Mucosa of descending colon (tissue), 3 donors: ENCODE measurements around the gene KCNH2. TPM values are rescaled to one million over a fixed set of nuclear protein-coding genes. Genes with fewer than 3 reads are reported as not detected.
"Not testable (repeated sequence)": the region's sequence is repeated elsewhere in the genome, so short reads cannot be mapped to it uniquely, and the experiment has no call there.

Source experiments
- ATAC-seq: fragments of 200-7000 bp; cut with Tn5 transposase; one replicate; pipeline ENCODE4 v1.9.1; 2020; ENCODE audit warnings: mild to moderate bottlenecking, moderate library complexity
- DNase-seq, 3 donors: peaks; one replicate each; pipeline ENCODE4 v3.0.0-alpha.2; 2020
- H3K36me3 ChIP-seq: fragments of 200-600 bp; one replicate; pipeline ENCODE4 v1.8.0; 2021; ENCODE audit warnings: low read depth, mild to moderate bottlenecking
- H3K4me1 ChIP-seq: fragments of 200-600 bp; one replicate; pipeline ENCODE4 v1.8.0; 2021; ENCODE audit warnings: low read depth, mild to moderate bottlenecking
- H3K4me3 ChIP-seq: fragments of 200-600 bp; one replicate; pipeline ENCODE4 v1.8.0; 2021; ENCODE audit warnings: mild to moderate bottlenecking
- H3K9me3 ChIP-seq: fragments of 200-600 bp; one replicate; pipeline ENCODE4 v1.8.0; 2021; ENCODE audit warnings: mild to moderate bottlenecking
- CTCF ChIP-seq: fragments of 200-600 bp; IDR thresholded peaks from one replicate; pipeline ENCODE4 v1.8.0; 2022; ENCODE audit warnings: antibody characterized with exemption, mild to moderate bottlenecking
- intact Hi-C, 2 donors: fragments of 100-400 bp; cut with DNase I in 1 of 2; cut with micrococcal nuclease in 1 of 2; formaldehyde crosslinking; loops; one replicate each; pipeline versions ENCODE4 v1.11.0 to v1.11.1; 2022; cut with DNase I, micrococcal nuclease
- total RNA-seq, 3 donors: library from RNA; stranded (reverse); fragmentation: NEBNext Ultra II Directional in 2 of 3; extraction: Animal tissue kit (Norgen Biotek cat#: 25700) in 2 of 3; gene quantifications; one replicate each; pipeline versions ENCODE4 v1.2.1 to v1.2.4, GENCODE V29; 2021 to 2023
- donor health status: DM: no; HTN: no; CAD: no; lungs with moderate emphysema.
- donor health status: DM: no; HTN: no; CAD: no.
- donor health status: DM: no; HTN: yes; CAD: no.

KCNH2 gene
- total RNA-seq, 3 donors from 2014 or later = 2.9 to 87.1 (median 5.3) TPM

- Histone ChIP-seq H3K4me1 (peaks cover 20% of the 10 kb centered on the region), H3K4me3 (no peak overlapping the region), H3K9me3 (no peaks in the 10 kb centered on the region), H3K36me3 (no peaks in the 10 kb centered on the region)
- intact Hi-C loops = no loop called here
- DNase-seq (peak; percentile 68 to 91 (median 78)), ATAC-seq (peak; percentile 32)
- TF ChIP-seq CTCF = no peak
These were observed 35.8 kb upstream of the KCNH2 start for GRCh38 chr7:151013733-151014497.

GRCh38 chr7:151013356-151013732, 35.2 kb upstream of the KCNH2 start:
- Histone ChIP-seq H3K36me3 (no peaks in the 10 kb centered on the region), H3K9me3 (no peaks in the 10 kb centered on the region), H3K4me1 (peaks cover 15% of the 10 kb centered on the region), H3K4me3 (no peak overlapping the region)
- ATAC-seq (no peak), DNase-seq (no peak)
- no peak for TF ChIP-seq CTCF
- intact Hi-C loops = no loop called here

- TF ChIP-seq CTCF = no peak
- intact Hi-C loops = no loop called here
- Histone ChIP-seq H3K9me3 (no peaks in the 10 kb centered on the region), H3K4me3 (no peak overlapping the region), H3K4me1 (peaks cover 11% of the 10 kb centered on the region), H3K36me3 (no peaks in the 10 kb centered on the region)
- DNase-seq (peak in 1 of 3 donors; percentile 41), ATAC-seq (no peak)
These were observed 34.8 kb upstream of the KCNH2 start for GRCh38 chr7:151012911-151013347.

GRCh38 chr7:151012031-151012692, 34.0 kb upstream of the KCNH2 start:
- peak; percentile 79 for ATAC-seq
- H3K9me3 ChIP-seq = no peaks in the 10 kb centered on the region
- peaks cover 10% of the 10 kb centered on the region for H3K4me1 ChIP-seq
- TF ChIP-seq CTCF = no peak
- peak in 2 of 3 donors; percentile 69 to 76 for DNase-seq
- no peak overlapping the region for H3K4me3 ChIP-seq
- intact Hi-C loops = no loop called here
- no peaks in the 10 kb centered on the region for H3K36me3 ChIP-seq

- H3K9me3 ChIP-seq, DNase-seq, H3K36me3 ChIP-seq, ATAC-seq, H3K4me3 ChIP-seq, intact Hi-C loops: not testable (repeated sequence)
- H3K4me1 ChIP-seq = peaks cover 10% of the 10 kb centered on the region
These were observed 33.5 kb upstream of the KCNH2 start for GRCh38 chr7:151011616-151012015.

GRCh38 chr7:151011097-151011409, 32.9 kb upstream of the KCNH2 start:
- ATAC-seq (no peak), DNase-seq (no peak)
- TF ChIP-seq CTCF = no peak
- intact Hi-C loops = no loop called here
- no peak overlapping the region for H3K4me3 ChIP-seq
- no peaks in the 10 kb centered on the region for H3K9me3 ChIP-seq
- H3K4me1 ChIP-seq = peaks cover 10% of the 10 kb centered on the region
- H3K36me3 ChIP-seq = no peaks in the 10 kb centered on the region
